SKM-1 treated with dmso at 0.1 percent for 144 hours (cell line): Measurements from ENCODE around the gene CUL1.

Experiments used
- DNase-seq: peaks from one replicate; lab custom pipeline; 2025; ENCODE audit not compliant: unreplicated experiment; lab: John Stamatoyannopoulos, UW

The CUL1 gene

GRCh38 chr7:148802101-148802493, 103.4 kb downstream of the CUL1 start:
- DNase-seq = no peak

- DNase-seq = no peak
These were observed 104.4 kb downstream of the CUL1 start for GRCh38 chr7:148803094-148803493.

GRCh38 chr7:148804343-148805235, 105.9 kb downstream of the CUL1 start:
- no peak for DNase-seq

GRCh38 chr7:148806187-148806586, 107.5 kb downstream of the CUL1 start:
- no peak for DNase-seq

- DNase-seq = no peak
These were observed 108.7 kb downstream of the CUL1 start for GRCh38 chr7:148807436-148807835.

GRCh38 chr7:148809856-148810255, 111.2 kb downstream of the CUL1 start:
- no peak for DNase-seq

GRCh38 chr7:148811892-148812291, 113.2 kb downstream of the CUL1 start:
- no peak for DNase-seq

- DNase-seq = no peak
These were observed 115.2 kb downstream of the CUL1 start for GRCh38 chr7:148813890-148814289.

- DNase-seq = no peak
These were observed 116.3 kb downstream of the CUL1 start for GRCh38 chr7:148814922-148815559.

- DNase-seq = no peak
These were observed 116.9 kb downstream of the CUL1 start for GRCh38 chr7:148815612-148816011.

- no peak for DNase-seq
These were observed 121.1 kb downstream of the CUL1 start for GRCh38 chr7:148819697-148820360.

GRCh38 chr7:148821422-148821821, 122.7 kb downstream of the CUL1 start:
- no peak for DNase-seq

GRCh38 chr7:148824864-148825263, 126.2 kb downstream of the CUL1 start:
- DNase-seq = no peak

- DNase-seq = no peak
These were observed 126.6 kb downstream of the CUL1 start for GRCh38 chr7:148825338-148825737.

- no peak for DNase-seq
These were observed 130.3 kb downstream of the CUL1 start for GRCh38 chr7:148828965-148829364.

- DNase-seq = no peak
These were observed 132.4 kb downstream of the CUL1 start for GRCh38 chr7:148830897-148831692.

- no peak for DNase-seq
These were observed 133.1 kb downstream of the CUL1 start for GRCh38 chr7:148831782-148832181.

- DNase-seq = no peak
These were observed 135.9 kb downstream of the CUL1 start for GRCh38 chr7:148834605-148835004.

- no peak for DNase-seq
These were observed 137.2 kb downstream of the CUL1 start for GRCh38 chr7:148835854-148836253.

- DNase-seq = no peak
These were observed 140.2 kb downstream of the CUL1 start for GRCh38 chr7:148838905-148839304.
